Measurements from ENCODE around the gene GPHA2. TPM values are rescaled to one million over a fixed set of nuclear protein-coding genes. Genes with fewer than 3 reads are reported as not detected.

The GPHA2 gene
- total and polyA plus RNA-seq, 2 of the 13 experiments (the other 11 are each of a cell fraction or from before 2014, with no cell fraction given): 13.0 to 19.1 TPM

DNA sequence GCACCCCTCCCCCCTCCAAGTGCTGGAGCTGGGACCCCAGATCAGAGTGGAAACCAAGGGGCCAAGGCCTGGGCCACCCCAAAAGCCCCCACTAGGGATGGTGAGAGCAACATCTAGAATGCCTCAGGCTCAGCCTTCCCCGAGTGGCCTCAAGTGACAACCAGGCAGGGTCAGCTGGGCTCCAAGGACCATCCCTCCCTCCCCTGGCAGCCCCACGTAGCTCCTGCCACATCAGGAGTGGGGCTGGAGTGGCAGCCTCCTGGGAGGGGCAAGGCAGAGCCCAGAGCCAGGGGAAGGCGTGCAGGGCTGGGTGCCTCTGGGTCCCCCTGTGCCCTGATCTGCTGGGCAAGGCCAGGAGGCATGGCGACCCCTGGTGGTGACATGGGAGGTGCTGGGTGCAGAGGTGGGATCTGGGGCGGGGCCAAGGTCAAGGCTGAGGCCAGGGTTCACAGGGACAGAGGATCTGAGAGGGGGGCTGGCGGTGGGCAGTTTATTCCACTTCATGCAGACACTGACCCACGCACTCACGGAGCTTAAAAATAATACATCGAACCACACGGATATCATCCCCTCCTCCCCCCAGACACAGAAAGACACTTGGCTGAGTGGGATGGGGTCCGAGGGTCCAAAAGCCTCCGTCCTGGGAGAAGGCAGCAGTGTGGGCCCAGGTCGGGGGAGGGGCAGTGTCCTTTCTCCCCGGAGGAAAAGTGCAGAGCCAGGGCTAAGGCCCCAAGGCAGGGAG, 41.5 kb downstream of the GPHA2 start (continued):
- TF ChIP-seq, protein P1, sequence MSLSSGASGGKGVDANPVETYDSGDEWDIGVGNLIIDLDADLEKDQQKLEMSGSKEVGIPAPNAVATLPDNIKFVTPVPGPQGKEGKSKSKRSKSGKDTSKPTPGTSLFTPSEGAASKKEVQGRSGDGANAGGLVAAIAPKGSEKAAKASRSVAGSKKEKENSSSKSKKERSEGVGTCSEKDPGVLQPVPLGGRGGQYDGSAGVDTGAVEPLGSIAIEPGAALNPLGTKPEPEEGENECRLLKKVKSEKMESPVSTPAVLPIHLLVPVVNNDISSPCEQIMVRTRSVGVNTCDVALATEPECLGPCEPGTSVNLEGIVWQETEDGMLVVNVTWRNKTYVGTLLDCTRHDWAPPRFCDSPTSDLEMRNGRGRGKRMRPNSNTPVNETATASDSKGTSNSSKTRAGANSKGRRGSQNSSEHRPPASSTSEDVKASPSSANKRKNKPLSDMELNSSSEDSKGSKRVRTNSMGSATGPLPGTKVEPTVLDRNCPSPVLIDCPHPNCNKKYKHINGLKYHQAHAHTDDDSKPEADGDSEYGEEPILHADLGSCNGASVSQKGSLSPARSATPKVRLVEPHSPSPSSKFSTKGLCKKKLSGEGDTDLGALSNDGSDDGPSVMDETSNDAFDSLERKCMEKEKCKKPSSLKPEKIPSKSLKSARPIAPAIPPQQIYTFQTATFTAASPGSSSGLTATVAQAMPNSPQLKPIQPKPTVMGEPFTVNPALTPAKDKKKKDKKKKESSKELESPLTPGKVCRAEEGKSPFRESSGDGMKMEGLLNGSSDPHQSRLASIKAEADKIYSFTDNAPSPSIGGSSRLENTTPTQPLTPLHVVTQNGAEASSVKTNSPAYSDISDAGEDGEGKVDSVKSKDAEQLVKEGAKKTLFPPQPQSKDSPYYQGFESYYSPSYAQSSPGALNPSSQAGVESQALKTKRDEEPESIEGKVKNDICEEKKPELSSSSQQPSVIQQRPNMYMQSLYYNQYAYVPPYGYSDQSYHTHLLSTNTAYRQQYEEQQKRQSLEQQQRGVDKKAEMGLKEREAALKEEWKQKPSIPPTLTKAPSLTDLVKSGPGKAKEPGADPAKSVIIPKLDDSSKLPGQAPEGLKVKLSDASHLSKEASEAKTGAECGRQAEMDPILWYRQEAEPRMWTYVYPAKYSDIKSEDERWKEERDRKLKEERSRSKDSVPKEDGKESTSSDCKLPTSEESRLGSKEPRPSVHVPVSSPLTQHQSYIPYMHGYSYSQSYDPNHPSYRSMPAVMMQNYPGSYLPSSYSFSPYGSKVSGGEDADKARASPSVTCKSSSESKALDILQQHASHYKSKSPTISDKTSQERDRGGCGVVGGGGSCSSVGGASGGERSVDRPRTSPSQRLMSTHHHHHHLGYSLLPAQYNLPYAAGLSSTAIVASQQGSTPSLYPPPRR (CRISPR knock-in tag; IDR thresholded peaks at IDR 0.05; ENCODE audit: borderline replicate concordance): peak; percentile 80; the same call in 1 of the 2 replicates
- TF ChIP-seq BRD4 (CRISPR knock-in tag; IDR thresholded peaks at IDR 0.05) (peak; percentile 64; the same call in 1 of the 2 replicates), RBAK (CRISPR knock-in tag; IDR thresholded peaks at IDR 0.05) (peak; percentile 29; the same call in 1 of the 2 replicates), SALL2 (CRISPR knock-in tag; IDR thresholded peaks at IDR 0.05) (peak; percentile 76; the same call in 1 of the 2 replicates), MXD4 (CRISPR knock-in tag; IDR thresholded peaks at IDR 0.05) (peak; percentile 18; the same call in 1 of the 2 replicates), KLF15 (CRISPR knock-in tag; IDR thresholded peaks at IDR 0.05; ENCODE audit: borderline replicate concordance) (0 out of 2 replicates have a peak, but pooled peaks have one; percentile 68), ARNT (IDR thresholded peaks at IDR 0.05) (no peak), ZNF775 (CRISPR knock-in tag; IDR thresholded peaks at IDR 0.05; ENCODE audit: borderline replicate concordance) (no peak), PHF5A (CRISPR knock-in tag; IDR thresholded peaks at IDR 0.05; ENCODE audit: low read depth, unreplicated experiment) (peak; percentile 94), HNRNPH1 (optimal IDR thresholded peaks at IDR 0.05; ENCODE audit: low read depth, low read length) (no peak)
- TF ChIP-seq, protein P2, sequence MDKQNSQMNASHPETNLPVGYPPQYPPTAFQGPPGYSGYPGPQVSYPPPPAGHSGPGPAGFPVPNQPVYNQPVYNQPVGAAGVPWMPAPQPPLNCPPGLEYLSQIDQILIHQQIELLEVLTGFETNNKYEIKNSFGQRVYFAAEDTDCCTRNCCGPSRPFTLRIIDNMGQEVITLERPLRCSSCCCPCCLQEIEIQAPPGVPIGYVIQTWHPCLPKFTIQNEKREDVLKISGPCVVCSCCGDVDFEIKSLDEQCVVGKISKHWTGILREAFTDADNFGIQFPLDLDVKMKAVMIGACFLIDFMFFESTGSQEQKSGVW (CRISPR knock-in tag; IDR thresholded peaks at IDR 0.05; ENCODE audit: borderline replicate concordance): no peak; the same call in 1 of the 2 replicates
- TF ChIP-seq, protein P3, sequence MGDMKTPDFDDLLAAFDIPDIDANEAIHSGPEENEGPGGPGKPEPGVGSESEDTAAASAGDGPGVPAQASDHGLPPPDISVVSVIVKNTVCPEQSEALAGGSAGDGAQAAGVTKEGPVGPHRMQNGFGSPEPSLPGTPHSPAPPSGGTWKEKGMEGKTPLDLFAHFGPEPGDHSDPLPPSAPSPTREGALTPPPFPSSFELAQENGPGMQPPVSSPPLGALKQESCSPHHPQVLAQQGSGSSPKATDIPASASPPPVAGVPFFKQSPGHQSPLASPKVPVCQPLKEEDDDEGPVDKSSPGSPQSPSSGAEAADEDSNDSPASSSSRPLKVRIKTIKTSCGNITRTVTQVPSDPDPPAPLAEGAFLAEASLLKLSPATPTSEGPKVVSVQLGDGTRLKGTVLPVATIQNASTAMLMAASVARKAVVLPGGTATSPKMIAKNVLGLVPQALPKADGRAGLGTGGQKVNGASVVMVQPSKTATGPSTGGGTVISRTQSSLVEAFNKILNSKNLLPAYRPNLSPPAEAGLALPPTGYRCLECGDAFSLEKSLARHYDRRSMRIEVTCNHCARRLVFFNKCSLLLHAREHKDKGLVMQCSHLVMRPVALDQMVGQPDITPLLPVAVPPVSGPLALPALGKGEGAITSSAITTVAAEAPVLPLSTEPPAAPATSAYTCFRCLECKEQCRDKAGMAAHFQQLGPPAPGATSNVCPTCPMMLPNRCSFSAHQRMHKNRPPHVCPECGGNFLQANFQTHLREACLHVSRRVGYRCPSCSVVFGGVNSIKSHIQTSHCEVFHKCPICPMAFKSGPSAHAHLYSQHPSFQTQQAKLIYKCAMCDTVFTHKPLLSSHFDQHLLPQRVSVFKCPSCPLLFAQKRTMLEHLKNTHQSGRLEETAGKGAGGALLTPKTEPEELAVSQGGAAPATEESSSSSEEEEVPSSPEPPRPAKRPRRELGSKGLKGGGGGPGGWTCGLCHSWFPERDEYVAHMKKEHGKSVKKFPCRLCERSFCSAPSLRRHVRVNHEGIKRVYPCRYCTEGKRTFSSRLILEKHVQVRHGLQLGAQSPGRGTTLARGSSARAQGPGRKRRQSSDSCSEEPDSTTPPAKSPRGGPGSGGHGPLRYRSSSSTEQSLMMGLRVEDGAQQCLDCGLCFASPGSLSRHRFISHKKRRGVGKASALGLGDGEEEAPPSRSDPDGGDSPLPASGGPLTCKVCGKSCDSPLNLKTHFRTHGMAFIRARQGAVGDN (CRISPR knock-in tag; IDR thresholded peaks at IDR 0.05): peak; percentile 76
- TF ChIP-seq, protein P4, sequence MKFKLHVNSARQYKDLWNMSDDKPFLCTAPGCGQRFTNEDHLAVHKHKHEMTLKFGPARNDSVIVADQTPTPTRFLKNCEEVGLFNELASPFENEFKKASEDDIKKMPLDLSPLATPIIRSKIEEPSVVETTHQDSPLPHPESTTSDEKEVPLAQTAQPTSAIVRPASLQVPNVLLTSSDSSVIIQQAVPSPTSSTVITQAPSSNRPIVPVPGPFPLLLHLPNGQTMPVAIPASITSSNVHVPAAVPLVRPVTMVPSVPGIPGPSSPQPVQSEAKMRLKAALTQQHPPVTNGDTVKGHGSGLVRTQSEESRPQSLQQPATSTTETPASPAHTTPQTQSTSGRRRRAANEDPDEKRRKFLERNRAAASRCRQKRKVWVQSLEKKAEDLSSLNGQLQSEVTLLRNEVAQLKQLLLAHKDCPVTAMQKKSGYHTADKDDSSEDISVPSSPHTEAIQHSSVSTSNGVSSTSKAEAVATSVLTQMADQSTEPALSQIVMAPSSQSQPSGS (CRISPR knock-in tag; IDR thresholded peaks at IDR 0.05): peak; percentile 74; the same call in 1 of the 2 replicates
- TF ChIP-seq, protein P5, sequence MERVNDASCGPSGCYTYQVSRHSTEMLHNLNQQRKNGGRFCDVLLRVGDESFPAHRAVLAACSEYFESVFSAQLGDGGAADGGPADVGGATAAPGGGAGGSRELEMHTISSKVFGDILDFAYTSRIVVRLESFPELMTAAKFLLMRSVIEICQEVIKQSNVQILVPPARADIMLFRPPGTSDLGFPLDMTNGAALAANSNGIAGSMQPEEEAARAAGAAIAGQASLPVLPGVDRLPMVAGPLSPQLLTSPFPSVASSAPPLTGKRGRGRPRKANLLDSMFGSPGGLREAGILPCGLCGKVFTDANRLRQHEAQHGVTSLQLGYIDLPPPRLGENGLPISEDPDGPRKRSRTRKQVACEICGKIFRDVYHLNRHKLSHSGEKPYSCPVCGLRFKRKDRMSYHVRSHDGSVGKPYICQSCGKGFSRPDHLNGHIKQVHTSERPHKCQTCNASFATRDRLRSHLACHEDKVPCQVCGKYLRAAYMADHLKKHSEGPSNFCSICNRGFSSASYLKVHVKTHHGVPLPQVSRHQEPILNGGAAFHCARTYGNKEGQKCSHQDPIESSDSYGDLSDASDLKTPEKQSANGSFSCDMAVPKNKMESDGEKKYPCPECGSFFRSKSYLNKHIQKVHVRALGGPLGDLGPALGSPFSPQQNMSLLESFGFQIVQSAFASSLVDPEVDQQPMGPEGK (CRISPR knock-in tag; IDR thresholded peaks at IDR 0.05): peak; percentile 96

Measured in HepG2 (cell line).